Spleen (tissue), 7 donors: Measurements from ENCODE around the gene TMPO.

Source experiments
- CTCF ChIP-seq, 11 experiments: fragments of 200-600 bp in 7 of 11; fragments of 450-650 bp in 4 of 11; sonication (generic) in 4 of 11; IDR thresholded peaks in 8 of 11; conservative IDR thresholded peaks in 3 of 11; 1 replicate in 7 of 11; 2 replicates in 4 of 11; pipeline versions ENCODE4 v1.4.0 to v1.8.0; 2016 to 2021; ENCODE audit warnings: antibody characterized with exemption in 11 of 11, inconsistent platforms in 4 of 11, mild to moderate bottlenecking in 1 of 11
- POLR2A ChIP-seq, 3 donors: fragments of 450-650 bp; IDR thresholded peaks; one replicate each; pipeline ENCODE4 v1.5.1; 2017; ENCODE audit warnings: antibody characterized with exemption in 3 of 3, mild to moderate bottlenecking in 1 of 3
- donor health status: DM: no; HTN: no; CAD: no; lungs with moderate emphysema.
- donor health status: DM: no; HTN: no; CAD: no.
- donor health status: DM: no; HTN: no; CAD: no.

- no peak for TF ChIP-seq POLR2A (IDR thresholded peaks at IDR 0.05)
- TF ChIP-seq CTCF (IDR thresholded peaks at IDR 0.05 in 8 of 11, conservative IDR thresholded peaks at IDR 0.05 in 3 of 11): no peak
Measured at GRCh38 chr12:98538031-98538430, 22.6 kb downstream of the TMPO start.
